Neural cell (in vitro differentiated cells): ENCODE results near the gene PAQR5. TPM values are rescaled to one million over a fixed set of nuclear protein-coding genes. Genes with fewer than 3 reads are reported as not detected.

ENCODE experiments used
- H2AFZ ChIP-seq: fragments of 200-600, 300-800 bp; sonication (generic), shearing (Covaris generic); 2 replicates; pipeline ENCODE4 v1.6.0; 2014; ENCODE audit warnings: low read depth, mild to moderate bottlenecking, antibody characterized with exemption, low read length, moderate library complexity
- H3F3A ChIP-seq: fragments of 200-600 bp; shearing (Covaris generic); 2 replicates; pipeline ENCODE4 v1.6.1; 2016; ENCODE audit warnings: mild to moderate bottlenecking, moderate library complexity, mixed read lengths, antibody characterized with exemption, low read length; ENCODE audit not compliant: insufficient read depth, poor library complexity, severe bottlenecking
- H3K27ac ChIP-seq: fragments of 200-600, 300-800 bp; sonication (generic), shearing (Covaris generic); 2 replicates; pipeline ENCODE4 v1.5.1; 2014; ENCODE audit warnings: mild to moderate bottlenecking, low read length, moderate library complexity
- H3K27me3 ChIP-seq: fragments of 300-800, 200-600 bp; sonication (generic), shearing (Covaris generic); 2 replicates; pipeline ENCODE4 v1.6.0; 2014; ENCODE audit warnings: mild to moderate bottlenecking, low read depth, low read length, moderate library complexity; ENCODE audit not compliant: insufficient read depth
- H3K36me3 ChIP-seq: fragments of 300-800, 200-600 bp; sonication (generic), shearing (Covaris generic); 2 replicates; pipeline ENCODE4 v1.5.1; 2014; ENCODE audit warnings: mild to moderate bottlenecking, antibody characterized with exemption, low read length, moderate library complexity; ENCODE audit not compliant: insufficient read depth
- H3K4me2 ChIP-seq: fragments of 300-800, 200-600 bp; sonication (generic), shearing (Covaris generic); 2 replicates; pipeline ENCODE4 v1.6.0; 2014; ENCODE audit warnings: mild to moderate bottlenecking, low read length
- H3K4me3 ChIP-seq: fragments of 300-800, 200-600 bp; sonication (generic), shearing (Covaris generic); 2 replicates; pipeline ENCODE4 v1.5.1; 2014; ENCODE audit warnings: mild to moderate bottlenecking, low read length, moderate library complexity
- H3K79me2 ChIP-seq: fragments of 200-600 bp; shearing (Covaris generic); replicated peaks from 2 replicates; pipeline ENCODE4 v1.6.0; 2014; ENCODE audit warnings: mild to moderate bottlenecking, low read length, moderate library complexity; ENCODE audit not compliant: insufficient read depth
- H3K9ac ChIP-seq: fragments of 300-800, 200-600 bp; sonication (generic), shearing (Covaris generic); 2 replicates; pipeline ENCODE4 v1.6.1; 2016; ENCODE audit warnings: mild to moderate bottlenecking, low read length, mixed read lengths
- H3K9me2 ChIP-seq: fragments of 200-600 bp; shearing (Covaris generic); 2 replicates; pipeline ENCODE4 v1.6.1; 2016; ENCODE audit warnings: mild to moderate bottlenecking, low read length, mixed read lengths; ENCODE audit not compliant: insufficient read depth
- H3K9me3 ChIP-seq: fragments of 200-600, 300-800 bp; sonication (generic), shearing (Covaris generic); 2 replicates; pipeline ENCODE4 v1.6.1; 2016; ENCODE audit warnings: mild to moderate bottlenecking, mixed run types, low read length, moderate library complexity, mixed read lengths
- H4K20me1 ChIP-seq: fragments of 200-600 bp; shearing (Covaris generic); 2 replicates; pipeline ENCODE4 v1.6.1; 2016; ENCODE audit warnings: mild to moderate bottlenecking, mixed run types; ENCODE audit not compliant: insufficient read depth
- CTCF ChIP-seq: fragments of 450-650 bp; IDR thresholded peaks from 2 replicates; pipeline ENCODE4 v1.5.1; 2014; ENCODE audit warnings: antibody characterized with exemption, mild to moderate bottlenecking, moderate library complexity; ENCODE audit not compliant: poor library complexity, severe bottlenecking
- EP300 ChIP-seq: fragments of 450-650 bp; conservative IDR thresholded peaks from 2 replicates; pipeline ENCODE4 v1.6.1; 2014; ENCODE audit warnings: antibody characterized with exemption, mild to moderate bottlenecking, moderate library complexity; ENCODE audit not compliant: poor library complexity, severe bottlenecking
- EZH2 ChIP-seq: fragments of 200-600, 300-800 bp; shearing (Covaris generic), sonication (generic); IDR thresholded peaks from 2 replicates; pipeline ENCODE4 v1.6.1; 2014; ENCODE audit warnings: antibody characterized with exemption, low read length, borderline replicate concordance, mild to moderate bottlenecking; ENCODE audit not compliant: insufficient read depth, poor library complexity, severe bottlenecking
- MXI1 ChIP-seq: fragments of 450-650 bp; conservative IDR thresholded peaks from 2 replicates; pipeline ENCODE4 v1.6.1; 2014; ENCODE audit warnings: antibody characterized with exemption, mild to moderate bottlenecking; ENCODE audit not compliant: poor library complexity, severe bottlenecking
- POLR2AphosphoS5 ChIP-seq: IDR thresholded peaks from 2 replicates; pipeline ENCODE4 v1.6.1; 2012
- RAD21 ChIP-seq: fragments of 450-650 bp; conservative IDR thresholded peaks from 2 replicates; pipeline ENCODE4 v1.6.1; 2014; ENCODE audit warnings: antibody characterized with exemption, mild to moderate bottlenecking, moderate library complexity
- REST ChIP-seq: IDR thresholded peaks from 2 replicates; pipeline ENCODE4 v1.6.1; 2012; ENCODE audit warnings: borderline replicate concordance
- SMC3 ChIP-seq: fragments of 450-650 bp; conservative IDR thresholded peaks from 2 replicates; pipeline ENCODE4 v1.6.1; 2014; ENCODE audit warnings: antibody characterized with exemption, mild to moderate bottlenecking, moderate library complexity; ENCODE audit not compliant: poor library complexity
- TAF1 ChIP-seq: IDR thresholded peaks from 2 replicates; pipeline ENCODE4 v1.6.1; 2012; ENCODE audit warnings: low read depth
- polyA plus RNA-seq: library from polyadenylated mRNA; depleted of rRNA; stranded (reverse); fragments of >200 nt; gene quantifications from 2 replicates; pipeline ENCODE4 v1.2.3, GENCODE V29; 2014

The PAQR5 gene
- polyA plus RNA-seq, 1 donor from 2014 or later, result not detected

- Histone ChIP-seq H3F3A (no peaks in the 10 kb centered on the region), H4K20me1 (no peaks in the 10 kb centered on the region), H3K79me2 (peaks cover 15% of the 10 kb centered on the region), H3K4me2 (no peak overlapping the region), H3K36me3 (no peaks in the 10 kb centered on the region), H3K4me3 (no peak overlapping the region), H3K9me3 (no peaks in the 10 kb centered on the region), H3K27ac (no peak overlapping the region), H2AFZ (no peak overlapping the region), H3K27me3 (no peaks in the 10 kb centered on the region), H3K9ac (no peak overlapping the region), H3K9me2 (no peaks in the 10 kb centered on the region)
- TF ChIP-seq RAD21 (no peak), MXI1 (no peak), SMC3 (no peak), POLR2AphosphoS5 (no peak), TAF1 (no peak), CTCF (no peak), EZH2 (no peak), REST (no peak), EP300 (no peak)
Observed at GRCh38 chr15:69412274-69412673, 113.6 kb downstream of the PAQR5 start.

DNA sequence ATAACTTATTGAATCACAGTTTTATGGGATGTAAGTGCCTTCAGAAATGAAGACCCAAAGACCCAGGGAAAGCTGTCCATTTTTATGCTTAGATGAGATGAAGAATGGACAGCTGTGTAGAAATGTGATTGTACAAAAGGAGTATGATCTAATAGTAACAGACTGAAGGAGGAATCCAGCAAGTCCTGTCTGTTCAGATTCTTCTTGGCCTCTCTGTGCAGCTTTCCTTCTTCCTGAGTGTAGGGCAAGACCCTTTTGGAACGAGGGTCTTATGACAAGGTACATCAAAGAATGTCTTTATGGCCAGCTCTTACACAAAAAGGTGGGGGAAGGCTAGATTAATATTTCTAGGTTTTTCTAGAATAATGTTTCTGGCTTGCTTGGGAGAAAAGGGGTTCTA, 114.0 kb downstream of the PAQR5 start:
- peaks cover 17% of the 10 kb centered on the region for H3K79me2 ChIP-seq
- H3K4me3 ChIP-seq, result no peak overlapping the region

More for the DNA sequence above, 114.0 kb downstream of the PAQR5 start:
- Histone ChIP-seq H2AFZ (no peak overlapping the region), H4K20me1 (no peaks in the 10 kb centered on the region), H3K27ac (no peak overlapping the region), H3K9me3 (no peaks in the 10 kb centered on the region), H3K9ac (no peak overlapping the region), H3K36me3 (no peaks in the 10 kb centered on the region), H3F3A (no peaks in the 10 kb centered on the region), H3K9me2 (no peaks in the 10 kb centered on the region), H3K27me3 (no peaks in the 10 kb centered on the region), H3K4me2 (no peak overlapping the region)
- TF ChIP-seq SMC3, result no peak
- no peak for TF ChIP-seq RAD21
- TF ChIP-seq TAF1, result no peak
- no peak for TF ChIP-seq CTCF
- TF ChIP-seq MXI1, result no peak
- no peak for TF ChIP-seq REST
- TF ChIP-seq EZH2, result no peak
- TF ChIP-seq POLR2AphosphoS5, result no peak
- no peak for TF ChIP-seq EP300
